Suprapubic skin (tissue), 4 donors: ENCODE results near the gene SLC16A12. TPM values are rescaled to one million over a fixed set of nuclear protein-coding genes. Genes with fewer than 3 reads are reported as not detected.

ENCODE experiments used
- DNase-seq, 2 donors: peaks; one replicate each; pipeline ENCODE4 v3.0.0-alpha.2; 2019; ENCODE audit warnings: low spot score in 2 of 2
- H3K27ac ChIP-seq: fragments of 200-600 bp; sonication (generic); one replicate; pipeline ENCODE4 v1.5.1; 2019
- H3K27me3 ChIP-seq: fragments of 200-600 bp; sonication (generic); one replicate; pipeline ENCODE4 v1.5.1; 2019
- H3K36me3 ChIP-seq: fragments of 200-600 bp; sonication (generic); one replicate; pipeline ENCODE4 v1.5.1; 2019
- H3K4me1 ChIP-seq: fragments of 200-600 bp; sonication (generic); one replicate; pipeline ENCODE4 v1.5.1; 2019
- H3K4me3 ChIP-seq: fragments of 200-600 bp; sonication (generic); one replicate; pipeline ENCODE4 v1.5.1; 2019; ENCODE audit warnings: mild to moderate bottlenecking
- H3K9me3 ChIP-seq: fragments of 200-600 bp; sonication (generic); one replicate; pipeline ENCODE4 v1.5.1; 2019
- CTCF ChIP-seq, 2 donors: fragments of 200-600 bp in 1 of 2; fragments of 450-650 bp in 1 of 2; sonication (generic) in 1 of 2; IDR thresholded peaks; one replicate each; pipeline ENCODE4 v1.5.1; 2016 to 2019; ENCODE audit warnings: antibody characterized with exemption in 2 of 2, mild to moderate bottlenecking in 1 of 2, moderate library complexity in 1 of 2
- EP300 ChIP-seq: sonication (generic); formaldehyde crosslinking; IDR thresholded peaks from one replicate; pipeline ENCODE4 v1.6.1; 2017; ENCODE audit warnings: antibody characterized with exemption
- POLR2A ChIP-seq, 2 donors: fragments of 450-650 bp; IDR thresholded peaks; one replicate each; pipeline ENCODE4 v1.6.1; 2017; ENCODE audit warnings: antibody characterized with exemption in 2 of 2, mild to moderate bottlenecking in 2 of 2, moderate library complexity in 2 of 2
- POLR2AphosphoS5 ChIP-seq, 3 donors: sonication (generic); formaldehyde crosslinking; IDR thresholded peaks; one replicate each; pipeline ENCODE4 v1.6.1; 2017; ENCODE audit warnings: antibody characterized with exemption in 3 of 3
- WGBS: methylation state at CpG from one replicate; pipeline ENCODE4 v1.1.5; 2018; 5-methylcytosine and 5-hydroxymethylcytosine counted together
- total RNA-seq, 4 donors: library from RNA; depleted of rRNA; stranded (reverse); fragments of >200 nt; gene quantifications; one replicate each; pipeline ENCODE4 v1.1.0, GENCODE V29; 2016

SLC16A12 gene
- total RNA-seq, 4 donors from 2014 or later: 0.60 to 1.4 (median 1.0) TPM

GRCh38 chr10:89522463-89522862, 12.9 kb downstream of the SLC16A12 start:
- Histone ChIP-seq H3K4me1 (peaks cover 8% of the 10 kb centered on the region), H3K36me3 (no peaks in the 10 kb centered on the region), H3K27ac (no peak overlapping the region), H3K4me3 (no peak overlapping the region), H3K9me3 (no peaks in the 10 kb centered on the region), H3K27me3 (no peaks in the 10 kb centered on the region)
- no peak for TF ChIP-seq POLR2AphosphoS5 (IDR thresholded peaks at IDR 0.05)
- TF ChIP-seq POLR2A (IDR thresholded peaks at IDR 0.05): no peak
- no peak for TF ChIP-seq EP300
- TF ChIP-seq CTCF (IDR thresholded peaks at IDR 0.05): no peak
- no peak for DNase-seq
- 94% methylated on average over 1 of the region's 1 CpG for WGBS

- peaks cover 8% of the 10 kb centered on the region for H3K4me1 ChIP-seq
- H3K9me3 ChIP-seq: no peaks in the 10 kb centered on the region
- WGBS: 58% methylated on average over 2 of the region's 2 CpGs
- H3K36me3 ChIP-seq: no peaks in the 10 kb centered on the region
- no peak for TF ChIP-seq POLR2AphosphoS5 (IDR thresholded peaks at IDR 0.05)
- TF ChIP-seq EP300: no peak
- TF ChIP-seq POLR2A (IDR thresholded peaks at IDR 0.05): no peak
- no peak for TF ChIP-seq CTCF (IDR thresholded peaks at IDR 0.05)
- no peak overlapping the region for H3K27ac ChIP-seq
- DNase-seq: no peak
- no peaks in the 10 kb centered on the region for H3K27me3 ChIP-seq
- H3K4me3 ChIP-seq: no peak overlapping the region
Observed at GRCh38 chr10:89521368-89521767, 14.0 kb downstream of the SLC16A12 start.

- H3K36me3 ChIP-seq: no peaks in the 10 kb centered on the region
- no peak overlapping the region for H3K4me3 ChIP-seq
- no peaks in the 10 kb centered on the region for H3K27me3 ChIP-seq
- no peak for DNase-seq
- WGBS: 97% methylated on average over 1 of the region's 1 CpG
- no peak overlapping the region for H3K27ac ChIP-seq
- H3K4me1 ChIP-seq: peaks cover 10% of the 10 kb centered on the region
- no peaks in the 10 kb centered on the region for H3K9me3 ChIP-seq
- TF ChIP-seq CTCF (IDR thresholded peaks at IDR 0.05): no peak
Observed at GRCh38 chr10:89520706-89521105, 14.7 kb downstream of the SLC16A12 start.

GRCh38 chr10:89518876-89519842, 16.2 kb downstream of the SLC16A12 start:
- peaks cover 13% of the 10 kb centered on the region for H3K4me1 ChIP-seq
- H3K36me3 ChIP-seq: no peaks in the 10 kb centered on the region
- H3K27ac ChIP-seq: peak overlapping the region; percentile 59
- no peaks in the 10 kb centered on the region for H3K9me3 ChIP-seq
- no peak for DNase-seq
- H3K27me3 ChIP-seq: no peaks in the 10 kb centered on the region
- H3K4me3 ChIP-seq: no peak overlapping the region
- TF ChIP-seq POLR2AphosphoS5 (IDR thresholded peaks at IDR 0.05) (no peak), CTCF (IDR thresholded peaks at IDR 0.05) (no peak), EP300 (no peak), POLR2A (IDR thresholded peaks at IDR 0.05) (no peak)
- 60% methylated on average over 12 of the region's 12 CpGs for WGBS

GRCh38 chr10:89518108-89518507, 17.3 kb downstream of the SLC16A12 start:
- no peaks in the 10 kb centered on the region for H3K36me3 ChIP-seq
- no peaks in the 10 kb centered on the region for H3K27me3 ChIP-seq
- no peak overlapping the region for H3K4me3 ChIP-seq
- H3K27ac ChIP-seq: peak overlapping the region; percentile 59
- H3K4me1 ChIP-seq: peaks cover 13% of the 10 kb centered on the region
- DNase-seq: no peak
- no peaks in the 10 kb centered on the region for H3K9me3 ChIP-seq
- TF ChIP-seq POLR2AphosphoS5 (IDR thresholded peaks at IDR 0.05) (no peak), EP300 (no peak), POLR2A (IDR thresholded peaks at IDR 0.05) (no peak), CTCF (IDR thresholded peaks at IDR 0.05) (no peak)
- 54% methylated on average over 3 of the region's 3 CpGs for WGBS
